ENCODE results near the gene ARHGAP22. TPM values are rescaled to one million over a fixed set of nuclear protein-coding genes. Genes with fewer than 3 reads are reported as not detected.

The ARHGAP22 gene
- total RNA-seq, 1 experiment from 2014 or later: 13.5 TPM

DNA sequence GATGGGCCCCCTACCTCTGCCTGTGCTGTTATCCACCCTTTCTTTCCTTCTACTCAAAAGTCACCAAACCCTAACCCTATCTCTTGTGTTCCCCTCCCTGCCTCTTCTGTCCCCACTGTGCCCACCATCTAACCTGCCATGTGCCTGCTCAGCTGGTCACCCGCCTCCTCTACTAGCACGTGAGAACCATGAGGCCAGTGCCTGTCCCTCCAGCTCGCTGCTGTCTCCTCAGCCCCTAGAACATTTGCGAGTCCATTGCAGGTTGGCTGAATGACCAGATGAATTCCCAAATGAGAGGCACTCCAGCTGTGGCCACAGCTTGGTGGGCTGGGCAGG lies 129.0 kb downstream of the ARHGAP22 start:
- intact Hi-C loops (cut with micrococcal nuclease; ENCODE audit: unreplicated experiment): no loop called here
- ChIA-PET CTCF (no interaction called here), POLR2A (no interaction called here)
- DNase-seq: no peak
- TF ChIP-seq CTCF (IDR thresholded peaks at IDR 0.05; ENCODE audit: insufficient read depth in 1 of 2, low read depth in 1 of 2, low read length in 1 of 2, severe bottlenecking in 1 of 2, unreplicated experiment in 1 of 2): no peak
- Mint-ChIP-seq H3K4me3 (ENCODE audit: unreplicated experiment) (no peak overlapping the region), H3K9me3 (ENCODE audit: unreplicated experiment) (no peaks in the 10 kb centered on the region), H3K27me3 (ENCODE audit: insufficient read depth, unreplicated experiment) (no peaks in the 10 kb centered on the region), H3K27ac (ENCODE audit: unreplicated experiment) (no peak overlapping the region), H3K36me3 (ENCODE audit: insufficient read depth, unreplicated experiment) (no peaks in the 10 kb centered on the region), H3K4me1 (ENCODE audit: low read depth, unreplicated experiment) (peaks cover 3% of the 10 kb centered on the region)
- H3K36me3 ChIP-seq (ENCODE audit: control insufficient read depth, insufficient read depth, low read length): no peaks in the 10 kb centered on the region
- peaks cover 5% of the 10 kb centered on the region for H3K4me1 ChIP-seq
- no peaks in the 10 kb centered on the region for H3K27me3 ChIP-seq (replicated peaks; ENCODE audit: control insufficient read depth, insufficient read depth, low read length)
- no peaks in the 10 kb centered on the region for H3K9me3 ChIP-seq
- no TSS peak for BruUV-seq (replicated peaks)
- no peak overlapping the region for H3K4me3 ChIP-seq (ENCODE audit: low read depth, low read length)

GRCh38 chr10:48474765-48475365 lies 130.0 kb downstream of the ARHGAP22 start:
- ChIA-PET POLR2A (no interaction called here), CTCF (no interaction called here)
- Mint-ChIP-seq H3K27ac (ENCODE audit: unreplicated experiment) (no peak overlapping the region), H3K4me1 (ENCODE audit: low read depth, unreplicated experiment) (peaks cover 3% of the 10 kb centered on the region), H3K27me3 (ENCODE audit: insufficient read depth, unreplicated experiment) (no peaks in the 10 kb centered on the region), H3K36me3 (ENCODE audit: insufficient read depth, unreplicated experiment) (no peaks in the 10 kb centered on the region), H3K9me3 (ENCODE audit: unreplicated experiment) (no peaks in the 10 kb centered on the region), H3K4me3 (ENCODE audit: unreplicated experiment) (no peak overlapping the region)
- Histone ChIP-seq H3K9me3 (no peaks in the 10 kb centered on the region), H3K36me3 (ENCODE audit: control insufficient read depth, insufficient read depth, low read length) (no peaks in the 10 kb centered on the region), H3K4me3 (ENCODE audit: low read depth, low read length) (no peak overlapping the region), H3K27me3 (replicated peaks; ENCODE audit: control insufficient read depth, insufficient read depth, low read length) (no peaks in the 10 kb centered on the region), H3K4me1 (peaks cover 12% of the 10 kb centered on the region)
- intact Hi-C loops (cut with micrococcal nuclease; ENCODE audit: unreplicated experiment): no loop called here
- BruUV-seq (replicated peaks): no TSS peak
- no peak for TF ChIP-seq CTCF (IDR thresholded peaks at IDR 0.05; ENCODE audit: insufficient read depth in 1 of 2, low read depth in 1 of 2, low read length in 1 of 2, severe bottlenecking in 1 of 2, unreplicated experiment in 1 of 2)
- DNase-seq: no peak

DNA sequence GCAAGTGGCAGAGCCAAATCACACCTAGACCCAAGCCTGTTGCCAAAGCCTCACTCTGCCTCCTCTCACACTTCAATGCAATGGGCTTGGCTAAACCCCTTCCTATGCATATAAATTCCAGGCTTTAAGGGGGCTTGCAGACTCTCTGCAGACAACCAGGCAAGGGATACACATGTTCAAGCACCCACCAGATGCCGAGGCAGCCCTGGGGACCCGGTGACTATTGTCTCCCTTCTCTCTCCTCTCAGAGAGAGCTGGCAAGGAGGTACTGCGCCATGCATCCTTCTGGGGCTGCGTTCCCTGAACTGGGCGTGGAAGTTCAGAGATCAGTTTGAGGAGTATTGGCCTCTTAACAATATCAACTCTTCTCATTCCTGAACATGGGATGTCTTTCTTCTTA lies 131.2 kb downstream of the ARHGAP22 start:
- Histone ChIP-seq H3K27me3 (replicated peaks; ENCODE audit: control insufficient read depth, insufficient read depth, low read length) (no peaks in the 10 kb centered on the region), H3K36me3 (ENCODE audit: control insufficient read depth, insufficient read depth, low read length) (no peaks in the 10 kb centered on the region), H3K4me3 (ENCODE audit: low read depth, low read length) (no peak overlapping the region), H3K4me1 (peaks cover 24% of the 10 kb centered on the region), H3K9me3 (no peaks in the 10 kb centered on the region)
- POLR2A ChIA-PET: no interaction called here
- BruUV-seq (replicated peaks): no TSS peak
- intact Hi-C loops (cut with micrococcal nuclease; ENCODE audit: unreplicated experiment): no loop called here
- Mint-ChIP-seq H3K4me3 (ENCODE audit: unreplicated experiment) (no peak overlapping the region), H3K4me1 (ENCODE audit: low read depth, unreplicated experiment) (peaks cover 6% of the 10 kb centered on the region), H3K36me3 (ENCODE audit: insufficient read depth, unreplicated experiment) (no peaks in the 10 kb centered on the region), H3K27me3 (ENCODE audit: insufficient read depth, unreplicated experiment) (no peaks in the 10 kb centered on the region), H3K9me3 (ENCODE audit: unreplicated experiment) (no peaks in the 10 kb centered on the region), H3K27ac (ENCODE audit: unreplicated experiment) (no peak overlapping the region)
- no peak for TF ChIP-seq CTCF (IDR thresholded peaks at IDR 0.05; ENCODE audit: insufficient read depth in 1 of 2, low read depth in 1 of 2, low read length in 1 of 2, severe bottlenecking in 1 of 2, unreplicated experiment in 1 of 2)
- CTCF ChIA-PET: no interaction called here
- DNase-seq: peak in 1 of 2 experiments; percentile 26

Measured in Caco-2 (cell line).